Epithelial cell of prostate (primary cell): ENCODE measurements around the gene STOML2.
"Not testable (repeated sequence)": the region's sequence is repeated elsewhere in the genome, so short reads cannot be mapped to it uniquely, and the experiment has no call there.

Source experiments
- DNase-seq: peaks from one replicate; pipeline ENCODE4 v3.0.0-alpha.2; 2011; ENCODE audit warnings: low read depth, low spot score
- H3K27ac ChIP-seq: fragments of 450-650 bp; 2 replicates; pipeline ENCODE4 v1.5.1; 2017; ENCODE audit warnings: mild to moderate bottlenecking

Gene STOML2

GRCh38 chr9:35102769-35103659 is at the start of gene STOML2:
STOML2 (minus strand) TSS chr9:35103131; CDS start chr9:35103094, 37 bp downstream.
- peak; percentile 83 for DNase-seq
- peak within 1 kb of the TSS; percentile 64 for H3K27ac ChIP-seq

- not testable (repeated sequence) for DNase-seq, H3K27ac ChIP-seq
Observed at GRCh38 chr9:35147941-35148563, 45.1 kb upstream of the STOML2 start.

- no peak for DNase-seq
- no peak overlapping the region for H3K27ac ChIP-seq
Observed at GRCh38 chr9:35142037-35142436, 39.1 kb upstream of the STOML2 start.

- DNase-seq = no peak
- H3K27ac ChIP-seq = no peak overlapping the region
Observed at GRCh38 chr9:35140093-35140492, 37.2 kb upstream of the STOML2 start.

- H3K27ac ChIP-seq = no peak overlapping the region
- DNase-seq = no peak
Observed at GRCh38 chr9:35136866-35137265, 33.9 kb upstream of the STOML2 start.

GRCh38 chr9:35135988-35136387 is 33.1 kb upstream of the STOML2 start:
- no peak for DNase-seq
- no peak overlapping the region for H3K27ac ChIP-seq

- DNase-seq = no peak
- no peak overlapping the region for H3K27ac ChIP-seq
Observed at GRCh38 chr9:35134920-35135319, 32.0 kb upstream of the STOML2 start.

GRCh38 chr9:35116898-35117551 is 14.1 kb upstream of the STOML2 start:
- no peak for DNase-seq
- H3K27ac ChIP-seq = no peak overlapping the region

- H3K27ac ChIP-seq = peak overlapping the region; percentile 99
- no peak for DNase-seq
Observed at GRCh38 chr9:35116539-35116897, 13.6 kb upstream of the STOML2 start.

- DNase-seq = peak; percentile 72
- peak within 1 kb of the TSS; percentile 99 for H3K27ac ChIP-seq
Observed at GRCh38 chr9:35115680-35116538, 13.0 kb upstream of the STOML2 start, which contains the start of gene ATOSB. ATOSB (minus strand) TSS chr9:35115862; CDS start chr9:35108274, 7,588 bp downstream.

GRCh38 chr9:35114840-35115628 is 12.1 kb upstream of the STOML2 start:
- H3K27ac ChIP-seq = peak overlapping the region; percentile 99
- DNase-seq = no peak

GRCh38 chr9:35114113-35114839 is 11.3 kb upstream of the STOML2 start:
- DNase-seq = peak; percentile 87

GRCh38 chr9:35112257-35113020 is 9.5 kb upstream of the STOML2 start:
- H3K27ac ChIP-seq = peak overlapping the region; percentile 99
- DNase-seq = no peak

More at GRCh38 chr9:35114113-35114839, 11.3 kb upstream of the STOML2 start:
- H3K27ac ChIP-seq = peak overlapping the region; percentile 99

- DNase-seq = peak; percentile 96
- H3K27ac ChIP-seq = peak overlapping the region; percentile 99
Observed at GRCh38 chr9:35111001-35111933, 8.3 kb upstream of the STOML2 start.

GRCh38 chr9:35110327-35110761 is 7.4 kb upstream of the STOML2 start:
- no peak for DNase-seq

GRCh38 chr9:35108946-35109575 is 6.1 kb upstream of the STOML2 start:
- no peak overlapping the region for H3K27ac ChIP-seq
- DNase-seq = no peak

More at GRCh38 chr9:35110327-35110761, 7.4 kb upstream of the STOML2 start:
- peak overlapping the region; percentile 99 for H3K27ac ChIP-seq
